ENCODE results near the gene PRICKLE2. TPM values are rescaled to one million over a fixed set of nuclear protein-coding genes. Genes with fewer than 3 reads are reported as not detected.

PRICKLE2 gene
- total RNA-seq, 4 donors from 2014 or later, result 3.4 to 29.2 (median 12.6) TPM

- peaks cover 0 to 20% (median 5%) of the 10 kb centered on the region in 3 donors for H3K4me1 ChIP-seq
These were observed 99.7 kb downstream of the PRICKLE2 start for GRCh38 chr3:64125561-64125960.

GRCh38 chr3:64123931-64124330 lies 101.3 kb downstream of the PRICKLE2 start:
- peaks cover 0 to 26% (median 0%) of the 10 kb centered on the region in 3 donors for H3K36me3 ChIP-seq
- intact Hi-C loops (cut with DNase I), result no loop called here

More at GRCh38 chr3:64125561-64125960, 99.7 kb downstream of the PRICKLE2 start:
- intact Hi-C loops (cut with DNase I), result no loop called here
- H3K36me3 ChIP-seq, result peaks cover 0 to 16% (median 0%) of the 10 kb centered on the region in 3 donors
- DNase-seq, result no peak
- no peak overlapping the region for H3K4me3 ChIP-seq
- no peak for TF ChIP-seq POLR2A (IDR thresholded peaks at IDR 0.05)
- no peak for TF ChIP-seq CTCF (IDR thresholded peaks at IDR 0.05)
- no peaks in the 10 kb centered on the region for H3K27me3 ChIP-seq
- no peaks in the 10 kb centered on the region for H3K9me3 ChIP-seq
- 43 to 73% methylated on average over 2 of the region's 2 CpGs for WGBS, 2 donors
- H3K27ac ChIP-seq, result no peak overlapping the region

GRCh38 chr3:64122476-64122875 lies 102.8 kb downstream of the PRICKLE2 start:
- Histone ChIP-seq H3K9me3 (no peaks in the 10 kb centered on the region), H3K27ac (no peak overlapping the region), H3K27me3 (no peaks in the 10 kb centered on the region), H3K4me3 (no peak overlapping the region), H3K4me1 (peaks cover 0 to 22% (median 5%) of the 10 kb centered on the region in 3 donors), H3K36me3 (peaks cover 0 to 15% (median 0%) of the 10 kb centered on the region in 3 donors)
- no peak for TF ChIP-seq POLR2A (IDR thresholded peaks at IDR 0.05)
- no peak for TF ChIP-seq CTCF (IDR thresholded peaks at IDR 0.05)
- no peak for DNase-seq
- WGBS, 2 donors, result 52% methylated on average over 3 of the region's 3 CpGs; no CpG with 5 or more reads in 1 of the 2 donors
- intact Hi-C loops (cut with DNase I), result no loop called here

More at GRCh38 chr3:64123931-64124330, 101.3 kb downstream of the PRICKLE2 start:
- TF ChIP-seq POLR2A (IDR thresholded peaks at IDR 0.05), result no peak
- TF ChIP-seq CTCF (IDR thresholded peaks at IDR 0.05), result no peak
- Histone ChIP-seq H3K9me3 (no peaks in the 10 kb centered on the region), H3K4me1 (peaks cover 0 to 22% (median 5%) of the 10 kb centered on the region in 3 donors), H3K4me3 (no peak overlapping the region), H3K27me3 (no peaks in the 10 kb centered on the region), H3K27ac (no peak overlapping the region)
- DNase-seq, result no peak
- 65 to 80% methylated on average over 2 of the region's 2 CpGs for WGBS, 2 donors

GRCh38 chr3:64121750-64122311 lies 103.4 kb downstream of the PRICKLE2 start:
- WGBS, 2 donors, result 14 to 20% methylated on average over 3 of the region's 3 CpGs
- Histone ChIP-seq H3K27ac (no peak overlapping the region), H3K9me3 (no peaks in the 10 kb centered on the region), H3K36me3 (peaks cover 0 to 14% (median 0%) of the 10 kb centered on the region in 3 donors), H3K4me3 (no peak overlapping the region), H3K4me1 (peaks cover 0 to 22% (median 5%) of the 10 kb centered on the region in 3 donors), H3K27me3 (no peaks in the 10 kb centered on the region)
- DNase-seq, result no peak
- TF ChIP-seq CTCF (IDR thresholded peaks at IDR 0.05) (no peak), POLR2A (IDR thresholded peaks at IDR 0.05) (no peak)
- intact Hi-C loops (cut with DNase I), result no loop called here

- Histone ChIP-seq H3K27ac (no peak overlapping the region), H3K27me3 (no peaks in the 10 kb centered on the region), H3K4me3 (no peak overlapping the region), H3K4me1 (peaks cover 0 to 22% (median 5%) of the 10 kb centered on the region in 3 donors), H3K36me3 (peaks cover 0 to 10% (median 0%) of the 10 kb centered on the region in 3 donors), H3K9me3 (no peaks in the 10 kb centered on the region)
- whole genome bisulfite sequencing, 2 donors, result 37 to 44% methylated on average over 4 of the region's 5 CpGs
- intact Hi-C loops (cut with DNase I), result no loop called here
- no peak for TF ChIP-seq POLR2A (IDR thresholded peaks at IDR 0.05)
- no peak for TF ChIP-seq CTCF (IDR thresholded peaks at IDR 0.05)
- DNase-seq, result no peak
These were observed 104.4 kb downstream of the PRICKLE2 start for GRCh38 chr3:64120876-64121275.
